Measurements from ENCODE around the gene CDH6. TPM values are rescaled to one million over a fixed set of nuclear protein-coding genes. Genes with fewer than 3 reads are reported as not detected.

The CDH6 gene
- polyA plus RNA-seq, 1 of the 3 experiments (the other 2 are of a cell fraction), result 1.1 TPM

GRCh38 chr5:31301833-31302232 is 108.3 kb downstream of the CDH6 start:
- Histone ChIP-seq H3K4me1 (ENCODE audit: control insufficient read depth in 1 of 2, insufficient read depth in 2 of 2, low read depth in 1 of 2, low read length in 1 of 2) (peaks cover 0 to 10% of the 10 kb centered on the region in 2 experiments; a peak in 3 of 4 replicates), H3K9me2 (no peaks in the 10 kb centered on the region), H3K27me3 (ENCODE audit: insufficient read depth) (no peaks in the 10 kb centered on the region), H3K27ac (ENCODE audit: low read depth in 2 of 2, low read length in 1 of 2) (no peak overlapping the region), H3F3A (replicated peaks; ENCODE audit: insufficient read depth) (no peaks in the 10 kb centered on the region), H3K36me3 (replicated peaks in 1 of 2; ENCODE audit: control insufficient read depth in 1 of 2, insufficient read depth in 2 of 2, low read length in 1 of 2) (no peaks in the 10 kb centered on the region), H3K4me3 (ENCODE audit: low read depth in 2 of 2, low read length in 1 of 2) (no peak overlapping the region), H3K4me2 (no peak overlapping the region), H2AFZ (ENCODE audit: low read depth) (no peak overlapping the region), H3K79me2 (ENCODE audit: insufficient read depth) (no peaks in the 10 kb centered on the region), H3K9me3 (no peaks in the 10 kb centered on the region), H3K9ac (no peak overlapping the region), H4K20me1 (ENCODE audit: insufficient read depth) (no peaks in the 10 kb centered on the region)
- DNase-seq, result no peak
- TF ChIP-seq TEAD4 (IDR thresholded peaks at IDR 0.05; ENCODE audit: borderline replicate concordance, insufficient read depth), result no peak
- TF ChIP-seq, protein P1, sequence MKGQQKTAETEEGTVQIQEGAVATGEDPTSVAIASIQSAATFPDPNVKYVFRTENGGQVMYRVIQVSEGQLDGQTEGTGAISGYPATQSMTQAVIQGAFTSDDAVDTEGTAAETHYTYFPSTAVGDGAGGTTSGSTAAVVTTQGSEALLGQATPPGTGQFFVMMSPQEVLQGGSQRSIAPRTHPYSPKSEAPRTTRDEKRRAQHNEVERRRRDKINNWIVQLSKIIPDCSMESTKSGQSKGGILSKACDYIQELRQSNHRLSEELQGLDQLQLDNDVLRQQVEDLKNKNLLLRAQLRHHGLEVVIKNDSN (IDR thresholded peaks at IDR 0.05; ENCODE audit: borderline replicate concordance, low read depth), result no peak
- TF ChIP-seq FOXJ3 (CRISPR knock-in tag; IDR thresholded peaks at IDR 0.05), result no peak
- no peak for TF ChIP-seq TCF12 (IDR thresholded peaks at IDR 0.05)
- no peak for TF ChIP-seq ELF1 (IDR thresholded peaks at IDR 0.05)
- TF ChIP-seq, protein P2, sequence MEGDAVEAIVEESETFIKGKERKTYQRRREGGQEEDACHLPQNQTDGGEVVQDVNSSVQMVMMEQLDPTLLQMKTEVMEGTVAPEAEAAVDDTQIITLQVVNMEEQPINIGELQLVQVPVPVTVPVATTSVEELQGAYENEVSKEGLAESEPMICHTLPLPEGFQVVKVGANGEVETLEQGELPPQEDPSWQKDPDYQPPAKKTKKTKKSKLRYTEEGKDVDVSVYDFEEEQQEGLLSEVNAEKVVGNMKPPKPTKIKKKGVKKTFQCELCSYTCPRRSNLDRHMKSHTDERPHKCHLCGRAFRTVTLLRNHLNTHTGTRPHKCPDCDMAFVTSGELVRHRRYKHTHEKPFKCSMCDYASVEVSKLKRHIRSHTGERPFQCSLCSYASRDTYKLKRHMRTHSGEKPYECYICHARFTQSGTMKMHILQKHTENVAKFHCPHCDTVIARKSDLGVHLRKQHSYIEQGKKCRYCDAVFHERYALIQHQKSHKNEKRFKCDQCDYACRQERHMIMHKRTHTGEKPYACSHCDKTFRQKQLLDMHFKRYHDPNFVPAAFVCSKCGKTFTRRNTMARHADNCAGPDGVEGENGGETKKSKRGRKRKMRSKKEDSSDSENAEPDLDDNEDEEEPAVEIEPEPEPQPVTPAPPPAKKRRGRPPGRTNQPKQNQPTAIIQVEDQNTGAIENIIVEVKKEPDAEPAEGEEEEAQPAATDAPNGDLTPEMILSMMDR (IDR thresholded peaks at IDR 0.05), result no peak
- TF ChIP-seq REST (IDR thresholded peaks at IDR 0.05; ENCODE audit: low read depth, low read length), result no peak
- no peak for TF ChIP-seq FOSL2 (IDR thresholded peaks at IDR 0.05; ENCODE audit: borderline replicate concordance, low read depth)
- no peak for TF ChIP-seq FOXM1 (IDR thresholded peaks at IDR 0.05; ENCODE audit: low read depth)
- TF ChIP-seq PBX3 (IDR thresholded peaks at IDR 0.05), result no peak
- CTCF ChIA-PET, result no interaction called here
- POLR2A ChIA-PET, result no interaction called here
- WGBS (ENCODE audit: low lambda C conversion rate), result 66% methylated on average over 5 of the region's 5 CpGs
